Thymus (tissue), 11 donors: ENCODE data around the gene ARHGEF1. TPM values are rescaled to one million over a fixed set of nuclear protein-coding genes. Genes with fewer than 3 reads are reported as not detected.

Experiments
- DNase-seq, 9 donors: peaks; one replicate each; pipeline ENCODE4 v3.0.0-alpha.2; 2013; ENCODE audit warnings: low spot score in 9 of 9, low read depth in 6 of 9, missing footprints in 1 of 9
- H3K27ac ChIP-seq, 2 donors: one replicate each; pipeline ENCODE4 v1.5.1; 2013; ENCODE audit warnings: control low read depth in 1 of 2, low read depth in 1 of 2, low read length in 1 of 2, mild to moderate bottlenecking in 1 of 2, moderate library complexity in 1 of 2
- H3K27me3 ChIP-seq, 2 donors: one replicate each; pipeline ENCODE4 v1.5.1; 2013; ENCODE audit warnings: low read length in 1 of 2; ENCODE audit not compliant: control insufficient read depth in 2 of 2, insufficient read depth in 1 of 2
- H3K36me3 ChIP-seq, 2 donors: one replicate each; pipeline ENCODE4 v1.5.1; 2013; ENCODE audit warnings: low read length in 1 of 2, mild to moderate bottlenecking in 1 of 2, moderate library complexity in 1 of 2; ENCODE audit not compliant: control insufficient read depth in 2 of 2, insufficient read depth in 2 of 2
- H3K4me1 ChIP-seq, 2 donors: one replicate each; pipeline ENCODE4 v1.5.1; 2013; ENCODE audit warnings: low read length in 2 of 2; ENCODE audit not compliant: control insufficient read depth in 2 of 2, insufficient read depth in 2 of 2
- H3K4me3 ChIP-seq, 2 donors: one replicate each; pipeline ENCODE4 v1.5.1; 2013; ENCODE audit warnings: low read length in 2 of 2, control low read depth in 1 of 2, mild to moderate bottlenecking in 1 of 2
- H3K9me3 ChIP-seq, 2 donors: one replicate each; pipeline ENCODE4 v1.5.1; 2013; ENCODE audit warnings: low read length in 1 of 2, mild to moderate bottlenecking in 1 of 2; ENCODE audit not compliant: control insufficient read depth in 2 of 2, insufficient read depth in 1 of 2
- WGBS: extraction: QIAGEN DNeasy Blood & Tissue Kit; methylation state at CpG from one replicate; pipeline ENCODE4 v1.1.7; 2013; 5-methylcytosine and 5-hydroxymethylcytosine counted together
- polyA plus RNA-seq: library from polyadenylated mRNA; stranded (reverse); fragments of 200-250 nt; gene quantifications from one replicate; pipeline ENCODE4 v1.2.3, GENCODE V29; 2013
- total RNA-seq: library from RNA; stranded (reverse); fragments of 120-200 nt; gene quantifications from one replicate; pipeline ENCODE4 v1.2.4, GENCODE V29; 2013
- donor health status: healthy.

The ARHGEF1 gene
- total and polyA plus RNA-seq, 2 donors = 94.3 to 630 TPM

GRCh38 chr19:41877916-41878905, 4.8 kb upstream of the ARHGEF1 start:
- no peak for DNase-seq
- Histone ChIP-seq H3K4me3 (peak overlapping the region; percentile 49 to 53), H3K9me3 (no peaks in the 10 kb centered on the region), H3K4me1 (peaks cover 37 to 80% of the 10 kb centered on the region in 2 donors), H3K27me3 (no peaks in the 10 kb centered on the region), H3K27ac (peak overlapping the region; percentile 91 to 97), H3K36me3 (no peaks in the 10 kb centered on the region)
- 66% methylated on average over 17 of the region's 17 CpGs for WGBS

- 98% methylated on average over 21 of the region's 21 CpGs for WGBS
Observed at GRCh38 chr19:41879080-41879479, 3.9 kb upstream of the ARHGEF1 start.

GRCh38 chr19:41879670-41880328, 3.2 kb upstream of the ARHGEF1 start:
- Histone ChIP-seq H3K27ac (no peak overlapping the region), H3K27me3 (no peaks in the 10 kb centered on the region), H3K4me3 (no peak overlapping the region), H3K4me1 (peaks cover 34 to 67% of the 10 kb centered on the region in 2 donors), H3K36me3 (peaks cover 0 to under 1% of the 10 kb centered on the region in 2 donors), H3K9me3 (no peaks in the 10 kb centered on the region)
- 96% methylated on average over 7 of the region's 7 CpGs for WGBS
- no peak for DNase-seq

More at GRCh38 chr19:41879080-41879479, 3.9 kb upstream of the ARHGEF1 start:
- H3K9me3 ChIP-seq = no peaks in the 10 kb centered on the region
- no peak for DNase-seq
- H3K36me3 ChIP-seq = no peaks in the 10 kb centered on the region
- H3K27me3 ChIP-seq = no peaks in the 10 kb centered on the region
- no peak overlapping the region for H3K4me3 ChIP-seq
- no peak overlapping the region for H3K27ac ChIP-seq
- H3K4me1 ChIP-seq = peaks cover 35 to 71% of the 10 kb centered on the region in 2 donors

- WGBS = 89% methylated on average over 5 of the region's 5 CpGs
- peaks cover 35 to 67% of the 10 kb centered on the region in 2 donors for H3K4me1 ChIP-seq
- no peak overlapping the region for H3K27ac ChIP-seq
- DNase-seq = no peak
- H3K9me3 ChIP-seq = no peaks in the 10 kb centered on the region
- H3K27me3 ChIP-seq = no peaks in the 10 kb centered on the region
- no peak overlapping the region for H3K4me3 ChIP-seq
- H3K36me3 ChIP-seq = peaks cover 0 to 4% of the 10 kb centered on the region in 2 donors
Observed at GRCh38 chr19:41880329-41880708, 2.7 kb upstream of the ARHGEF1 start.

- H3K27me3 ChIP-seq = no peaks in the 10 kb centered on the region
- under 1% methylated on average over 23 of the region's 23 CpGs for WGBS
- peaks cover 23 to 66% of the 10 kb centered on the region in 2 donors for H3K4me1 ChIP-seq
- H3K27ac ChIP-seq = peak overlapping the region; percentile 94 to 98
- no peaks in the 10 kb centered on the region for H3K9me3 ChIP-seq
- peak overlapping the region; percentile 73 to 86 for H3K4me3 ChIP-seq
- peaks cover 4 to 7% of the 10 kb centered on the region in 2 donors for H3K36me3 ChIP-seq
- DNase-seq = peak in 1 of 9 donors; percentile 39
Observed at GRCh38 chr19:41883463-41883820, 458 bp downstream of the ARHGEF1 start.

GRCh38 chr19:41883821-41884733, 1.1 kb downstream of the ARHGEF1 start:
- H3K4me1 ChIP-seq = peaks cover 27 to 66% of the 10 kb centered on the region in 2 donors
- no peaks in the 10 kb centered on the region for H3K9me3 ChIP-seq
- peaks cover 8 to 13% of the 10 kb centered on the region in 2 donors for H3K36me3 ChIP-seq
- peak overlapping the region; percentile 73 to 86 for H3K4me3 ChIP-seq
- no peaks in the 10 kb centered on the region for H3K27me3 ChIP-seq
- 1% methylated on average over 66 of the region's 66 CpGs for WGBS
- H3K27ac ChIP-seq = peak overlapping the region; percentile 94 to 98
- DNase-seq = peak in 4 of 9 donors; percentile 77 to 90 (median 81)

GRCh38 chr19:41886761-41887710, 4.1 kb downstream of the ARHGEF1 start:
- Histone ChIP-seq H3K36me3 (peaks cover 32 to 37% of the 10 kb centered on the region in 2 donors), H3K9me3 (no peaks in the 10 kb centered on the region), H3K27me3 (no peaks in the 10 kb centered on the region), H3K27ac (peak overlapping the region; percentile 90 to 96), H3K4me3 (peak overlapping the region; percentile 55 to 76), H3K4me1 (peaks cover 25 to 73% of the 10 kb centered on the region in 2 donors)
- DNase-seq = peak in 6 of 9 donors; percentile 73 to 92 (median 78)
- 7% methylated on average over 13 of the region's 13 CpGs for WGBS
